Measurements from ENCODE around the gene ALKBH3. TPM values are rescaled to one million over a fixed set of nuclear protein-coding genes. Genes with fewer than 3 reads are reported as not detected.

ALKBH3 gene
- total RNA-seq, 1 experiment from 2014 or later = 34.9 TPM

DNA sequence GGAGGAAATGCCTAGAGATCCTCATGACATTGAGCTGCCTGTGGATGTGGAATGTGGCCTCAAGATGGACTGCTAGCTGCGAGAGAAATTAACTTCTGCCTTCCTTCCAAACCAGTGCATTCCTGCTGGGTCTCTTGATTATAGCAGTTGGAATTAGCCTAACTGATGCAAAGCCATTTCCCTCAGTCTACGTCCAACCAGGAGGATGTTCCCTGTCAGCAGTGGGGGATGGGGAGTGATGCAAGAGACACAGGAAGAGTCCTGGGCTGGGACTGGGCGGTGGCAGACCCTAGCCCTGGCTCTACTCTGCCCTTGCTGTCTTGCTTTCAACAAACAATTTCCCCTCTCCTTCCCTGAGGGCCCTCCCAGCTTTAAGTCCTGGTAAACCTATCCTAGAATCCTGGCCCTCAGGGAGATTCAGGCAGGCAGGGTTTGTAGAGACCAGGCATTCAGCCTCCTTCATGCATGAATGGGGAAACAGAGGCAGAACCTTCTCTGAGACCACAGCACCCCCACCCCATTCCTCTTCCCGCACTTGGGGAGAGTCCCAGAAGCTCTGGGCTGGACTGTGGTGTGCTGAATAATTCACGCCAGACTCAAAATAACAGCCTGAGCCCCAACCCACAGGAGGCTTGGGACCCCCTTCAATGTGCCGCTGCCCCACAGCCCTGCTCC, 78.8 kb downstream of the ALKBH3 start:
- DNase-seq (ENCODE audit: low spot score) = no peak

DNA sequence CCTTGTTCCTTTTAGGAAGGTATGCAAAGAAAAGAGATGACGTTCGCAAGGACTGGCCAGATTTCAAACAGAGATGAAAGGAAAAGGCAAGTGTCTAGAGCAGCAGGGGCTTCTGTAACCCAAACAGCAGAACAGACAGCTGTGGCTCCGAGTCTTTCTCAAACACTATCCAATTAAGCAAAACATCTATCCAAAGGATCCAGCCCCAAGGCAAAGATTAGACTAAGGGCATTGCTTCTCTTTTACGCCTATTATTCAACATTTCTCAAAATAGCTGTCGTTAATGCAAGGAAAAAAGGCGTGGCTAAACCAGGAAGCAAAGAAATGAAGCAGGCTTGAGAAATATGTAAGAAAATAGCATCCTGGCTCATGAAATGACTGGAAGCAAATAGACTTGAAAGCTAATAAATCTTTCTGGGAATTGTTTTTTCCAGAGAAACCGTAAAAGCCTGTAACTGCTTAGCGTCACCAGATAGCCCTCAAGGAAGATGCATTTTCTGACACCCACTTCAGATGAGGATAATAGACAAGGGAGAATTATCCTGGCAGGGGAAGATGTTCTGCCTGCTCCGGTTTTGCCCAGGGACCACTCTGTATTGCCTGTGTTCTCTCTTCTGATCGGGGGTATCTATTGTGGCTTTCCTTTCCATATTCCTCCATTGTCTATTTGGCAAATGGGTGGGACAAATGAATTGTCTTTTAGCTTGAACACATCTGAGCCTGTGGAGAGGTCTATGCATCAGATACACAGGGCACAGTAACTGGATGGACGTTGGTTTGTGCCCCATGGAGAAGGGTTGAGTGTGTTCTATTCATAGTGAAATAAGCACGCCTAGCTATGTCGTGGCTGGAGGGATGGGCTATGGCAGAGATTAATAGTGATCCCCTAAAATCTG, 82.0 kb downstream of the ALKBH3 start:
- DNase-seq (ENCODE audit: low spot score) = no peak

DNA sequence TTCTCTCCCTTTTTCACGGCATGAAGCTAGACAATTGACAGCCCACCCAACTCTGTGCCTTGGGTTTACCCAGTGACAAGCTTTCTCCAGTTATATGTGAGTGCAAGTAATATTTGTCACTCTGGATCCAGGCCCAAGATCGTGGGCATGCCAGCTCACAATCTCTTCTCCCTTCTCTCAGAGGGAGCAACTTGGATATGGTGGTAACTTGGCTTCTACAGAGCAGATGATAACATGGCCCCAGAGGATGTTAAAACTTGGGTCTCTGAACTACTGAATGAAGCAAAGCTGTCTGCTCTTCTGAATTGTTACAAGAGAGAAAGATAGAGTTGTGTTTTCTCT, 82.6 kb downstream of the ALKBH3 start:
- no peak for DNase-seq (ENCODE audit: low spot score)

DNA sequence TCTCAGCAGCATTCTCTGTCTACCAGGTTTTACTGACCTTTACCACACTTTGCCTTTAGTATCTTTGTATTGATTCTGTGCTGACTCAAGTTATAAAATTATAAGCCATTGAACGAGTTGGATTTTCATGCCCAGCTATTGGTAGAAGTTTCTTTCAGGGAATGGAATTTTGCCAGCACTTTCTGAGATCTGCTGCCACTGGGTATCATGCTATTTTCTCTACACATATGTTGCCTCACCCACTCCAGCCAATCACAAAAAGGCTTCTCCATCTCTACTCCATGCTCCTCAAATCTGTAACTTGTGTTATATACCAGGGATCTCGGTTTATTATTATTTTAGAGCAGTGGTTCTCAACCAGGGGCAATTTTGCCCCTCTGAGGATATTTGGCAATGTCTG, 87.0 kb downstream of the ALKBH3 start:
- DNase-seq (ENCODE audit: low spot score) = no peak

DNA sequence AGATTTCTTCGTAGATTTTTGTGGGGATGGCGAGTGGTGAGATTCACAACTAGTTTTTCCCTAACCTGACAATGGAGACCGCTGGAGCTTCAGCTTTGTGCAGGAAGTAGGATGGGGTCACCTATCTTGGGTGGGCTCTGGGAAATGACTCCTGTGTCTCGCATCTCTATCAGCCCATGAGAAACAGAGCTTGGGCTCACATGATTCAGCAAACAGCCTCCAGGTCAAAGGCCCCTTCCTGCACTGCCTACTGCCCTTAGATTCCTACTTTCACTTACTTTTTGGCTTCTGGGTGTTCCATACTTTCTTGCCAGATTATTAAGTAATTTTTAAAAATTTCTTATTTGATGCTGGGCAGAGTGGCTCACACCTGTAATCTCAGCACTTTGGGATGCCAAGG, 88.1 kb downstream of the ALKBH3 start:
- DNase-seq (ENCODE audit: low spot score) = no peak

DNA sequence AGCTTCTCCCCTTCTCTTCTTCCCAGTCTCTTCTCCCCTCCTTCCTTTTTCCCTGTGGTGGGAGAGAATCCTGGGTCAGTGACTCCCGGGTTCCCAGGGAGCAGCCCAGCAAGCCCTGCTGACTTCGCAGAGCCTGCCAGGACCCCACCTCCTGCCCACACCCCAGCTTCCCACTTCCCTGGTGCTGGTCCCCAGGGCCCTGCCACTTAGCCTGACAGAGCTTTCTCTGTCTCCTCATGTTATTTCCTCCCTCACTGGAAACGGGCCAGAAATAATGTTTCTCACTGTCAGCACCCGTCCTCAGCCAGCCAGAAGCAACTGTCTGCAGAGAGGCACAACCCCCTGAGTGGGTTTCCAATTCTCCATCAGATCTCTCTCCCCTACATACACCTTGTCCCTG, 88.9 kb downstream of the ALKBH3 start:
- DNase-seq (ENCODE audit: low spot score) = no peak

Other genes with a start within 250 kb of the ALKBH3 start
- 77.2 and 119 TPM in 2 replicates for gene HSD17B12, start 200.1 kb upstream of the ALKBH3 start, total RNA-seq (2014; rRNA removed; shearing (Covaris generic))
- not detected in 2 replicates for gene C11orf96, start 61.8 kb downstream of the ALKBH3 start, total RNA-seq (2014; rRNA removed; shearing (Covaris generic))
- not detected in 2 replicates for gene ACCSL, start 167.2 kb downstream of the ALKBH3 start, total RNA-seq (2014; rRNA removed; shearing (Covaris generic))
- 14.2 and 18.5 TPM in 2 replicates for gene ACCS, start 185.4 kb downstream of the ALKBH3 start, total RNA-seq (2014; rRNA removed; shearing (Covaris generic))
- 61.5 and 66.2 TPM in 2 replicates for gene EXT2, start 214.8 kb downstream of the ALKBH3 start, total RNA-seq (2014; rRNA removed; shearing (Covaris generic))